ENCODE data around the gene SWI5. TPM values are rescaled to one million over a fixed set of nuclear protein-coding genes. Genes with fewer than 3 reads are reported as not detected.

Gene SWI5
- total RNA-seq, 1 experiment from 2014 or later = 63.1 TPM

DNA sequence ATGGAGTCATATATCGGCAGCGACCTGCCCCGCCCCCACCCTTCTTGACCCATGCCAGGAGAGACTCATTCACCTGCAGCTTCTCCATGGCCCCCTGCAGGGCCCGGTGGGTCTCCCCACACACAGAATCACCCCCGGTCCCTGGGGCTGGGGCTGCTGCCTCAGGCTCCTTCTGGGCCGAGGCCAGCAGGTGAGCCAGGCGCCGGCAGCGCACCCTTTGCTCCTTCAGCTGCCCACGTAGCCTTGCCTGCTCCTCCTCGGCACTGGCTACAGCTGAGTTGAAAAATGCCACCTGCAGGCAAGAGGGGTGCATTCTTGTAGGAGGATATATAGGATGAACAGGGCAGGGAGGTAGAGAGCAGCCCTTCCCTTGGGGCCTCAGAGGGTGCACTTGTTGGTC, 18.2 kb upstream of the SWI5 start:
- BruUV-seq (replicated peaks) = no TSS peak
- H3K27me3 ChIP-seq (ENCODE audit: low read length) = no peaks in the 10 kb centered on the region
- H3K9me2 ChIP-seq (replicated peaks; ENCODE audit: low read length) = no peaks in the 10 kb centered on the region
- H3K9ac ChIP-seq (ENCODE audit: low read length) = no peak overlapping the region
- POLR2A ChIA-PET (ENCODE audit: unreplicated experiment) = no interaction called here
- H2AFZ ChIP-seq (ENCODE audit: low read length) = no peak overlapping the region
- no peak for ATAC-seq
- H3K36me3 ChIP-seq (ENCODE audit: low read depth, low read length) = peaks cover 3% of the 10 kb centered on the region; the same call in 1 of the 2 replicates
- no peak for DNase-seq
- H3K9me3 ChIP-seq (ENCODE audit: low read length) = no peaks in the 10 kb centered on the region
- H3K4me3 ChIP-seq (ENCODE audit: low read length) = no peak overlapping the region
- no peak overlapping the region for H3K4me2 ChIP-seq (ENCODE audit: low read length)
- no peak for TF ChIP-seq CTCF (conservative IDR thresholded peaks at IDR 0.05; ENCODE audit: low read depth, low read length)
- no peak for TF ChIP-seq EZH2phosphoT487 (IDR thresholded peaks at IDR 0.05; ENCODE audit: borderline replicate concordance, low read length)
- no peak for TF ChIP-seq EZH2 (IDR thresholded peaks at IDR 0.05; ENCODE audit: low read length, unreplicated experiment)
- H3K27ac ChIP-seq (ENCODE audit: low read length) = no peak overlapping the region
- H3K79me2 ChIP-seq (ENCODE audit: low read length) = no peaks in the 10 kb centered on the region
- no peaks in the 10 kb centered on the region for H3F3A ChIP-seq (ENCODE audit: low read length, unreplicated experiment)
- intact Hi-C loops (cut with micrococcal nuclease) = loop anchor here (10.0 kb wide), 1 partner anchor 53 kb away; the partner anchor contains the start of gene DNM1
- CTCF ChIA-PET = no interaction called here
- no peaks in the 10 kb centered on the region for H4K20me1 ChIP-seq (ENCODE audit: low read length)
- no peaks in the 10 kb centered on the region for H3K4me1 ChIP-seq (ENCODE audit: insufficient read depth, low read length)

GRCh38 chr9:128258326-128258725, 17.8 kb upstream of the SWI5 start:
- intact Hi-C loops (cut with micrococcal nuclease) = loop anchor here (10.0 kb wide), 1 partner anchor 54 kb away; the partner anchor contains the start of gene DNM1

More at GRCh38 chr9:128258326-128258725, 17.8 kb upstream of the SWI5 start:
- no TSS peak for BruUV-seq (replicated peaks)
- Histone ChIP-seq H3K9me2 (replicated peaks; ENCODE audit: low read length) (no peaks in the 10 kb centered on the region), H3K36me3 (ENCODE audit: low read depth, low read length) (peaks cover 3% of the 10 kb centered on the region; the same call in 1 of the 2 replicates), H2AFZ (ENCODE audit: low read length) (no peak overlapping the region), H3K4me2 (ENCODE audit: low read length) (no peak overlapping the region), H3K4me3 (ENCODE audit: low read length) (no peak overlapping the region), H3K27ac (ENCODE audit: low read length) (no peak overlapping the region), H3K4me1 (ENCODE audit: insufficient read depth, low read length) (no peaks in the 10 kb centered on the region), H3F3A (ENCODE audit: low read length, unreplicated experiment) (no peaks in the 10 kb centered on the region), H3K27me3 (ENCODE audit: low read length) (no peaks in the 10 kb centered on the region), H4K20me1 (ENCODE audit: low read length) (no peaks in the 10 kb centered on the region), H3K9me3 (ENCODE audit: low read length) (no peaks in the 10 kb centered on the region), H3K79me2 (ENCODE audit: low read length) (no peaks in the 10 kb centered on the region), H3K9ac (ENCODE audit: low read length) (no peak overlapping the region)
- DNase-seq (no peak), ATAC-seq (no peak)
- ChIA-PET POLR2A (ENCODE audit: unreplicated experiment) (no interaction called here), CTCF (no interaction called here)
- no peak for TF ChIP-seq CTCF (conservative IDR thresholded peaks at IDR 0.05; ENCODE audit: low read depth, low read length)
- TF ChIP-seq EZH2phosphoT487 (IDR thresholded peaks at IDR 0.05; ENCODE audit: borderline replicate concordance, low read length) = no peak
- no peak for TF ChIP-seq EZH2 (IDR thresholded peaks at IDR 0.05; ENCODE audit: low read length, unreplicated experiment)
